LHCN-M2 (cell line): ENCODE measurements around the gene NOA1. TPM values are rescaled to one million over a fixed set of nuclear protein-coding genes. Genes with fewer than 3 reads are reported as not detected.

ENCODE experiments used
- DNase-seq: peaks from one replicate; pipeline ENCODE4 v3.0.0-alpha.2; 2012; ENCODE audit warnings: low read depth
- polyA plus RNA-seq: library from polyadenylated mRNA; unstranded; fragments of >200 nt; gene quantifications from one replicate; pipeline ENCODE4 v1.2.1, GENCODE V29; 2012; ENCODE audit warnings: missing spikeins
- total RNA-seq: library from RNA; depleted of rRNA; stranded (reverse); fragments of >200 nt; gene quantifications from 2 replicates; pipeline ENCODE4 v1.2.3, GENCODE V29; 2014; rRNA removed

NOA1 gene
- total RNA-seq: 22.9 and 24.3 TPM in 2 replicates
- 9.7 TPM for polyA plus RNA-seq

DNA sequence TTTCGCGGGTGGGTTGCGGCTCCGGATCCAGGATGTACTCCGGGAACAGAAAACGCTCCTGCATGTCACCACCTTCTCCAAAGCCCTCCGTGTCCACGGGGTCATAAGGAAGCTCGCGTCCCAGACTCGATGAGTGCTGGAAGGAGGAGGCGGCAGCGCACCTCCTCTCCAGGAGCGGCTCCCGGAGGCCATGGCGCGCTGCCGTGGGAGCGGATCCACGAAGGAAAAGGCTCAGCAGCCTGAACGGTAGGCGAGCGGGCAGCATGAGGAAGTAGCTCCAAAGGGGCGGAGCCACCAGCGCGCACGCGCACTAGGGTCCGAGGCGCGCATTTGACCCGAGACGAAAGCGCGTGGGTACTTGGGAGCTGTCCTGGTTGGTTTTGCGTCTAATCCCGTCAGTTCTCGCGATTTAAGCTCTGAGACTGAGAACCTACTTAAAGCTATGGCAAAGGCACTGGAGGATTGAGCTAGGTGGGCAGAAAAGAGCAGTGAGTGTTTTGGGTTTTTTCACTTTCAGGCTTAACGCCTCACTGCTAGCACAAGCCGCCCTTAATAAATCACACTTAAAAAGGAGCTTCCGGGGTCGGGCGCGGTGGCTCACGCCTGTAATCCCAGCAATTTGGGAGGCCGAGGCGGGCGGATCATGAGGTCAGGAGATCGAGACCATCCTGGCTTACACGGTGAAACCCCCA, at the start of gene NOA1:
NOA1 (minus strand) TSS at position 286 of the 692 bp plus-strand sequence; CDS start at position 265, 21 bp downstream.
- peak; percentile 99 for DNase-seq

DNA sequence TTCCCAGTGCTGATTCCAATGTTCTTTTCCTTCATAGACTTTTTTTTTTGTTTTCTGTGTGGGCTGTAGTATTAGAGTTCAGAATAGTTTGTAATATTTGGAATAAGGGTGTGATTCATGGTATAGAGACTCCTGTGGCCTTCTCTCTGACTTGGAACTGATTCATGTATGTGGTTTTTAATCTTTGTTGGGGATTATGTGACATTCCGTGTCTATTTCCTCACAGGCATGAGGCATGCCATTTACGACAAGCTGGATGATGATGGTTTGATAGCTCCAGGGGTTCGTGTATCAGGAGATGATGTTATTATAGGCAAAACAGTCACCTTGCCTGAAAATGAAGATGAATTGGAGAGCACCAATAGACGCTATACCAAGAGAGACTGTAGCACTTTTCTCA, 45.7 kb upstream of the NOA1 start:
- peak; percentile 94 for DNase-seq

DNA sequence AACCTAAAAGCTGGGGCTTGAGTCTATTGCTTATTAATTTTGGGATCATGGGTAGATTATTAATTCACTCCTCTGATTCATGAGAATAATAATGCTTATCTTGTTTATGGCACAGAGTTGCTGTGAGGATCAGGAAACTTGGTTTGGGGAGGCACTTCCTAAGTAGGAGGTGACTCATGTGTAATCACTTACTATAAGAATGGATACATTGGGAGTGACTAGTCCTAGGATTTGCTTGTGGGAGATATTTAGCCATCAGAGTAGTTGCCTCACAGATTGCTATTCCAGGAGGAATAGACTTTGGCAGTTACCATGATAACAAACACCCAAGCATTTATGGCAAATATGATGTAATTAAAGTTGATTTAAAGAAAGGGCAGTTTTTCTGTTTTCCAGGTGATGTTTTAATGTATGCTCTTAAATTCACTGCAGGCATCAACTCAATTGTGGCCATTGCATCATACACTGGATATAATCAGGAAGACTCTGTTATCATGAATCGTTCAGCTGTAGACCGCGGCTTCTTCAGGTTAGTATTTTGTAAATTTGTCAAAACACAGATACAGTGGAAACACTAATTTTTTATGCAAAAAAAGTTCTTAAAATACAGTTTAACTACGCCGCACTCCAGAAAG, 43.2 kb upstream of the NOA1 start:
- peak; percentile 82 for DNase-seq

GRCh38 chr4:57018980-57019379, 41.6 kb upstream of the NOA1 start:
- DNase-seq: no peak

- no peak for DNase-seq
Observed at GRCh38 chr4:57013543-57014120, 36.2 kb upstream of the NOA1 start.

DNA sequence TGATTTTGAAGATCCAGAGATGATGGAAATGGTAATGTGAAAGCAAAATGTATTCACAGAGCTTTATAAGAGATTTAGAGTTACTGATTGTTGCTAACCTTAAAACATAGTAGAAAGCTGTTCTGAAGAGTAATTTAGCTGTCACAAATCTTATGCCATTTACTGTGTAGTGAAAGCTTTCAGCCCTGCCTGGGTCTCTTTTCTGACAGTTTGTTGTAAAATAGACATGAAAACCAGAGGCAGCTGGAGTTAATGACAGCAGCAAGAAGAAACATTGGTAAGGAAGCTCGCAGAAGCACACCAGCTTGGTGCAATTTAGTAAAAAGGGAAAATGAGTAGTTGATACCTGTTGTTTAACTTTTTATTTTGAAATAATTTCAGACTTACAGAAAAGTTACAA, 22.3 kb upstream of the NOA1 start:
- no peak for DNase-seq

- DNase-seq: peak; percentile 27
Observed at GRCh38 chr4:56995525-56995924, 18.1 kb upstream of the NOA1 start.

DNA sequence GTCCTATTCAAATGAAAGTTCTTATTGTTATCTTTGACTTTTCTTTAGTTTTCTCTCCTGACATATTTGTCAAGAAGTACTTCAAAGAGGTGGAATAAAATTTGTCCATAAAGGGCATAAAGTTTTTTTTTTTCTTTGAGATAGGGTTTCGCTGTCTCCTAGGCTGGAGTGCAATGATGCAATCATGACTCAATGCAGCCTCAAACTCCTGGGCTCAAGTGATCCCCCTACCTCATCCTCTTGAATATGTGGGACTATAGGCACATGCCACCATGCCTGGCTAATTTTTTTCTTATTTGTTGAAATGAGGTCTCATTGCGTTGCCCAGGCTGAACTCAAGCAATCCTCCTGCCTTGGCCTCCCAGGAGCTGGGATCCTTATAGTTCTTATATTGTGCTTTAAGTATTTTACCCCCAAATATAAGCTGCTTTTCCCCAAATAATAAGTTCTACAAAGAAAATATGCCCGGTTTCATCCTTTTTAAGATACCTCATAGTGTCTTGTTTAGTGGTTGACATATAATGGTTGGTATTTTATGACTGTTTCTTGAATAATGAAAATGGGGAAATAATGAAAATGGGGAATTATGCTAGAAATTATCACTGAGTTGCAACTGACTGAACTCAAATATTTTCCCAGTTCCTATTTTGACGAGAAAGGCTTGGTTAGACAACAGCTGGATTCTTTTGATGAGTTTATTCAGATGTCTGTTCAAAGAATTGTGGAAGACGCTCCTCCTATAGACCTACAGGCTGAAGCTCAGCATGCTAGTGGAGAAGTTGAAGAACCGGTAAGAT, 12.9 kb upstream of the NOA1 start:
- peak; percentile 65 for DNase-seq

DNA sequence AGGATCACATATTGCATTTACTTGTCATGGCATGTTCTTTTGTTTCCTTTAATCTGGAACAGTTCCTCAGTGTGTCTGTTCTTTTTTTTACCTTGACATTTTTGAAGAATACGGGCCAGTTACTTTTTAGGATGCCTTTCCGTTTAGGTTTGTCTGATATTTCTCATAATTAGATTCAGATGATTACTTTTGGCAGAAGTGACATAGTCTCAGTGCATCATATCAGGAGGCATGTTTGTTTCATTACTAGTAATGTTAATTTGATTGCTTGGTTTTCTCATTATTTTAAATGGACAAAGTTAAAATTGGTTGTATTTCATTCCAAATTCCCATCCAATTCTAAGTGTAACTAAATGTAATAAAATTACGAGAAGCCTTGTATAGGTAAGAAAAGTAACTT, 9.5 kb upstream of the NOA1 start:
- DNase-seq: no peak

DNA sequence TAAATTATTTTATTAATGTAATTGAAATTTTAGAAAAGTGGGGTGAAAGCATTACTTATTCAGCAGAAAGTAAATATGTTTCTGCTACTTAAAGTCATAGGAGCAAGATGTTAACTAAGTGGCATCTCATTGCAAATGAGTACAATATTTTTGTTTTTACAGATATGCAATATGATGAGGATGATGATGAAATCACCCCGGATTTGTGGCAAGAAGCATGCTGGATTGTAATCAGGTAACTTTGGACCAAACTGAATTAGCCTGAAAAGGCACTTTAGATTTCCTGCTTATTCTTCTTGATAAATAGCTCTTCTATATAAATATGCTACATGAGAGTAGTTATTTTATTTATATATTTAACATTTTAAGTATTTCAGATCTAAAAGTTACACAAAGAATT, 8.8 kb upstream of the NOA1 start:
- DNase-seq: no peak

DNA sequence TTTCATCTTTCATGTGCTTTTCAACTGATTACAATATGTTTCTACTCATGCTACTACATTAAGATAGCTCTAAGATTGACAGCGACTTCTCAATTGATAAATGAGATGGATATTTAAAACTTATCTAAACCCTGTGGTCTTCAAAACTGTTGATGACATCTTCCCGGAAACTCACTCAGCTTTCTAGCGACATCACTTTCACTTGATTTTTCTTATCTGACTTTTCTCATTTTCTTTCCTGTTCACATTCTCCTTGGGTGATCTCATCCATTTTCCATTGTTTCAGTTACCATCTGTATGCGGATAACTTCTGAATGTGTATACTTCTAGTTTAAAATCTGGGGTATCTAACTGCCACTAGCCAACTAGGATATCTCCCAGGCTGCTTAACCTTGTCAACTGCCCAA, 4.4 kb upstream of the NOA1 start:
- DNase-seq: no peak

DNA sequence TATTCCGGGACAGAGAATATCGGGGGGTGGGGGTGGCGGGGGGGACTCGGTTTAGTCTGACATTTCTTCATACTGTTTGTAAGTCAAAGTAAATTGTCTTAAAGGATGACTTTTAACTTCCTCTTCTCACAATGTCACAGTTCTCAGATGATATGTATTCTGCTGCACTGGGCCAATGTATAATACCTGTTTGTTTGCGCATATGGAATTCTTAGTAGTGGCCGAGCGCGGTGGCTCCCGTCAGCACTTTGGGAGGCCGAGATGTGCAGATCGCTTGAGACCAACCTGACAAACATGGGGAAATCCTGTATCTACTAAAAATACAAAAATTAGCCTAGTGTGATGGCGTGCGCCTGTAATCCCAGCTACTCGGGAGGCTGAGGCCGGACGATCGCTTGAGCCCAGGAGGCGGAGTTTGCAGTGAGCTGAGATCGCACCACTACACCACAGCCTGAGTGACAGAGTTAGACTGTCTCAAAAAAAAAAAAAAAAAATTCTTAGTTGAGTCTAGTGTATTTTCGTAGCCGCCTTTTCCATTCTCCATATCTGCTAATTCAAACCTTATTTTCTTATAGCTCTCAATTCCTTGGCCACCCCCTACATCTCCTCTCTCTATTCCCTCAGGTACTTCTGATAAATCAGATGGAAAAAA, 2.1 kb upstream of the NOA1 start:
- peak; percentile 27 for DNase-seq

GRCh38 chr4:56978750-56979303, 1.4 kb upstream of the NOA1 start, which contains the start of gene POLR2B:
POLR2B (plus strand) TSS chr4:56978896; CDS start chr4:56978986, 90 bp downstream.
- peak; percentile 95 for DNase-seq

- no peak for DNase-seq
Observed at GRCh38 chr4:56976837-56977320, 527 bp downstream of the NOA1 start.

GRCh38 chr4:56976283-56976836, 1.0 kb downstream of the NOA1 start:
- DNase-seq: no peak

GRCh38 chr4:56973336-56973735, 4.1 kb downstream of the NOA1 start:
- DNase-seq: no peak

DNA sequence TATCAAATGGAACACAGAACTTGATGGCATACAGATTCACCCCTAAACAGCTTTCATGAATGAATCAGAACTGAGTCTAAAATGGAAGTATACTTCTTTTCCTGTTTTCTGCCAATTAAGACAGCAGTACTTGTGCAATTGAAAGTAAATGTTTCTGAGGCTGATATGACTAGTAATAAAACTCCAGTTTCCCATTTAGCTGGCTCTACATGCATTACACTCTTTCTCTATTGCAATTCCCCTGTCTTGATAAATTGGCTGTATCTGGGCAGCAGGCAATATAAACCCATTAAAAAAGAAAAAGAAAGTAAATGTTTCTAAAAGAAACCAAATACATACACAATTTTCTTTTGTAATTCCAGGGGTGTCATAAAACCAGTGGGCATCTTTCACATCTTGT, 4.6 kb downstream of the NOA1 start:
- no peak for DNase-seq

DNA sequence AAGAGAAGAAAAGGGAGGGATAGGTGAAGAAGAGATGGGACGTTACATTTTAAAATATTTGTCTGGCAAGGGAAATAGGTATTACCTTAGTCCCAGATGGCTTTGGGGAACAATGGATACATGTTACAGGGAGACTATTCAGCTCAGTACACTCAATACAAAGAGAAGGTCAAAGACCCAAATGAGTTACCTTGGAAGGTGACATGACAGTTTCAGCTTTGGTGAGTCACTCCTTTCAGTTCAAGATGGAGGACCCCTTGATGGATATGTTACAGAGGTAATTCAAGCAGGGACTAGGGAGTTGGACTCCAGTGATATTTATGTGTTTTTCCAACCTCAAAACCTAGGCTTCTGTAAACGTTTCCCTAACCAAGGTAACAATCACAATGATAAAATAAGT, 5.0 kb downstream of the NOA1 start:
- DNase-seq: no peak

- DNase-seq: no peak
Observed at GRCh38 chr4:56971383-56971782, 6.0 kb downstream of the NOA1 start.

- no peak for DNase-seq
Observed at GRCh38 chr4:56961107-56961500, 16.3 kb downstream of the NOA1 start.

- no peak for DNase-seq
Observed at GRCh38 chr4:56959100-56959499, 18.3 kb downstream of the NOA1 start.
